IMR-90 (cell line): ENCODE results near the gene ZC3H7B. TPM values are rescaled to one million over a fixed set of nuclear protein-coding genes. Genes with fewer than 3 reads are reported as not detected.

Experiments
- ATAC-seq: fragments of 200-7000 bp; cut with Tn5 transposase; 2 replicates; pipeline ENCODE4 v1.9.1; 2020; ENCODE audit warnings: low read depth, mild to moderate bottlenecking, moderate library complexity
- BruUV-seq: library from RNA; stranded (reverse); fragments of 400-500 nt; replicated peaks from 2 replicates; lab custom pipeline; 2021; lab: Mats Ljungman, UMichigan
- CTCF ChIA-PET: fragments of 300-600 bp; formaldehyde crosslinking; extraction: SDS; loops from one replicate; lab custom pipeline; 2021; ENCODE audit warnings: antibody characterized with exemption; lab: Yijun Ruan, JAX
- POLR2A ChIA-PET: fragments of 300-600 bp; sonication (Branson Sonifier 250); formaldehyde crosslinking; loops from one replicate; lab custom pipeline; 2022; ENCODE audit warnings: antibody characterized with exemption; ENCODE audit not compliant: unreplicated experiment; lab: Charles Lee
- DNase-seq: peaks from one replicate; pipeline ENCODE4 v3.0.0; 2013
- H2AFZ ChIP-seq: replicated peaks from 2 replicates; pipeline ENCODE3; 2013; ENCODE audit warnings: low read length, mild to moderate bottlenecking; ENCODE audit not compliant: poor library complexity
- H2AK5ac ChIP-seq: 2 replicates; pipeline ENCODE4 v1.6.1; 2013; ENCODE audit warnings: low read depth, low read length, inconsistent platforms
- H2AK9ac ChIP-seq: replicated peaks from 2 replicates; pipeline ENCODE3; 2013; ENCODE audit warnings: mild to moderate bottlenecking, low read depth, low read length, moderate library complexity; ENCODE audit not compliant: poor library complexity
- H2BK120ac ChIP-seq: 2 replicates; pipeline ENCODE4 v1.6.1; 2013; ENCODE audit warnings: low read depth, low read length, inconsistent platforms
- H2BK15ac ChIP-seq: 3 replicates; pipeline ENCODE4 v1.6.1; 2013; ENCODE audit warnings: low read depth, low read length, inconsistent platforms
- H2BK20ac ChIP-seq: 2 replicates; pipeline ENCODE4 v1.6.1; 2013; ENCODE audit warnings: low read depth, mild to moderate bottlenecking, inconsistent platforms, low read length, moderate library complexity
- H2BK5ac ChIP-seq: 2 replicates; pipeline ENCODE4 v1.6.1; 2013; ENCODE audit warnings: mild to moderate bottlenecking, low read depth, low read length, inconsistent platforms; ENCODE audit not compliant: poor library complexity, severe bottlenecking
- H3K14ac ChIP-seq: replicated peaks from 2 replicates; pipeline ENCODE4 v1.6.1; 2013; ENCODE audit warnings: low read depth, low read length, inconsistent platforms
- H3K18ac ChIP-seq: 2 replicates; pipeline ENCODE4 v1.6.1; 2013; ENCODE audit warnings: low read depth, low read length, control low read depth
- H3K23ac ChIP-seq: 2 replicates; pipeline ENCODE4 v1.6.1; 2013; ENCODE audit warnings: low read depth, low read length, inconsistent platforms
- H3K27ac ChIP-seq: 2 replicates; pipeline ENCODE4 v1.5.1; 2013; ENCODE audit warnings: mild to moderate bottlenecking, control low read depth, low read length; ENCODE audit not compliant: insufficient read depth
- H3K27me3 ChIP-seq: 2 replicates; pipeline ENCODE4 v1.6.1; 2013; ENCODE audit warnings: low read length; ENCODE audit not compliant: control insufficient read depth, insufficient read depth
- H3K36me3 ChIP-seq: 2 replicates; pipeline ENCODE4 v1.6.1; 2013; ENCODE audit warnings: low read length, mixed read lengths; ENCODE audit not compliant: control insufficient read depth, insufficient read depth
- H3K4ac ChIP-seq: 2 replicates; pipeline ENCODE4 v1.6.1; 2013; ENCODE audit warnings: low read depth, low read length, inconsistent platforms
- H3K4me1 ChIP-seq: 2 replicates; pipeline ENCODE4 v1.6.1; 2013; ENCODE audit warnings: low read length, mixed read lengths; ENCODE audit not compliant: control insufficient read depth, insufficient read depth
- H3K4me2 ChIP-seq: 2 replicates; pipeline ENCODE4 v1.6.1; 2013; ENCODE audit warnings: low read depth, mild to moderate bottlenecking, control low read depth, low read length, moderate library complexity
- H3K4me3 ChIP-seq: 2 replicates; pipeline ENCODE4 v1.5.1; 2013; ENCODE audit warnings: low read depth, mild to moderate bottlenecking, control low read depth, low read length, moderate library complexity; ENCODE audit not compliant: insufficient read depth
- H3K56ac ChIP-seq: 2 replicates; pipeline ENCODE4 v1.6.1; 2013; ENCODE audit warnings: low read length, inconsistent platforms; ENCODE audit not compliant: insufficient read depth; ENCODE audit errors: extremely low read depth
- H3K79me1 ChIP-seq, 2 experiments: 2 replicates each; pipeline ENCODE4 v1.6.1; 2013; ENCODE audit warnings: low read length in 2 of 2, inconsistent platforms in 1 of 2, low read depth in 1 of 2
- H3K9ac ChIP-seq: 2 replicates; pipeline ENCODE4 v1.6.1; 2013; ENCODE audit warnings: low read depth, low read length, control low read depth
- H3K9me1 ChIP-seq: 2 replicates; pipeline ENCODE4 v1.6.1; 2013; ENCODE audit warnings: low read length, inconsistent platforms; ENCODE audit not compliant: insufficient read depth
- H3K9me3 ChIP-seq: 2 replicates; pipeline ENCODE4 v1.6.1; 2013; ENCODE audit warnings: low read length; ENCODE audit not compliant: control insufficient read depth, insufficient read depth
- H4K20me1 ChIP-seq: 2 replicates; pipeline ENCODE4 v1.6.1; 2013; ENCODE audit warnings: low read length, inconsistent platforms; ENCODE audit not compliant: insufficient read depth
- H4K5ac ChIP-seq: 2 replicates; pipeline ENCODE4 v1.6.1; 2013; ENCODE audit warnings: mild to moderate bottlenecking, low read depth, low read length, control low read depth
- H4K8ac ChIP-seq, 2 experiments: 2 replicates each; pipeline ENCODE4 v1.6.1; 2013; ENCODE audit warnings: low read depth in 2 of 2, low read length in 2 of 2, control low read depth in 1 of 2, inconsistent platforms in 1 of 2
- H4K91ac ChIP-seq: 2 replicates; pipeline ENCODE4 v1.6.1; 2013; ENCODE audit warnings: low read depth, low read length, inconsistent platforms; ENCODE audit not compliant: insufficient read depth
- BHLHE40 ChIP-seq: fragments of 150-350 bp; IDR thresholded peaks from 2 replicates; pipeline ENCODE4 v1.6.1; 2016; ENCODE audit warnings: mild to moderate bottlenecking, low read depth, low read length
- CEBPB ChIP-seq: IDR thresholded peaks from 2 replicates; pipeline ENCODE4 v1.6.1; 2012; ENCODE audit warnings: low read depth, low read length, improper control_type of control experiment
- CHD1 ChIP-seq: IDR thresholded peaks from 2 replicates; pipeline ENCODE4 v1.6.1; 2012; ENCODE audit warnings: low read depth, low read length, improper control_type of control experiment
- ELK1 ChIP-seq: fragments of 150-350 bp; IDR thresholded peaks from 2 replicates; pipeline ENCODE4 v1.6.1; 2016; ENCODE audit warnings: low read depth, mild to moderate bottlenecking, low read length, moderate library complexity, borderline replicate concordance
- FOS ChIP-seq: fragments of 150-350 bp; IDR thresholded peaks from 2 replicates; pipeline ENCODE4 v1.6.1; 2016; ENCODE audit warnings: low read depth, low read length
- MAFK ChIP-seq: IDR thresholded peaks from 2 replicates; pipeline ENCODE4 v1.6.1; 2012; ENCODE audit warnings: low read depth, low read length, improper control_type of control experiment
- MAZ ChIP-seq: IDR thresholded peaks from 2 replicates; pipeline ENCODE4 v1.6.1; 2012; ENCODE audit warnings: low read depth, mild to moderate bottlenecking, low read length, improper control_type of control experiment, moderate library complexity, borderline replicate concordance
- MXI1 ChIP-seq: IDR thresholded peaks from 2 replicates; pipeline ENCODE4 v1.6.1; 2012; ENCODE audit warnings: low read depth, mild to moderate bottlenecking, low read length, moderate library complexity, borderline replicate concordance
- NFE2L2 ChIP-seq: fragments of 150-350 bp; IDR thresholded peaks from 2 replicates; pipeline ENCODE4 v1.6.1; 2016; ENCODE audit warnings: low read depth, mild to moderate bottlenecking, low read length
- POLR2A ChIP-seq: IDR thresholded peaks from 2 replicates; pipeline ENCODE4 v1.6.1; 2012; ENCODE audit warnings: mild to moderate bottlenecking, low read depth, low read length
- RAD21 ChIP-seq: IDR thresholded peaks from 2 replicates; pipeline ENCODE4 v1.6.1; 2012; ENCODE audit warnings: low read length, improper control_type of control experiment
- RCOR1 ChIP-seq: IDR thresholded peaks from 2 replicates; pipeline ENCODE4 v1.6.1; 2012; ENCODE audit warnings: mild to moderate bottlenecking, low read length, improper control_type of control experiment; ENCODE audit not compliant: insufficient replicate concordance
- RFX5 ChIP-seq: IDR thresholded peaks from 2 replicates; pipeline ENCODE4 v1.8.0; 2012; ENCODE audit warnings: low read depth, mild to moderate bottlenecking, low read length, moderate library complexity
- SMC3 ChIP-seq: fragments of 150-350 bp; IDR thresholded peaks from 2 replicates; pipeline ENCODE4 v1.6.1; 2016; ENCODE audit warnings: low read depth, mild to moderate bottlenecking, antibody characterized with exemption, low read length, moderate library complexity
- USF2 ChIP-seq: fragments of 150-350 bp; IDR thresholded peaks from 2 replicates; pipeline ENCODE4 v1.6.1; 2017; ENCODE audit warnings: mild to moderate bottlenecking, antibody characterized with exemption, low read length, low read depth
- WGBS, 2 experiments: methylation state at CpG; one replicate each; pipeline versions ENCODE4 v1.1.5 to v1.1.7; 2013; ENCODE audit warnings: missing lambda C conversion rate in 2 of 2; ENCODE audit not compliant: insufficient read length in 1 of 2; ENCODE audit errors: extremely low coverage in 2 of 2; 5-methylcytosine and 5-hydroxymethylcytosine counted together
- dilution Hi-C: fragments of 300-500 bp; cut with HindIII; formaldehyde crosslinking; loops from one replicate; pipeline ENCODE4 v1.14.3; 2018; ENCODE audit warnings: low sequenced_read_pairs; ENCODE audit not compliant: unreplicated experiment
- in situ Hi-C: fragments of 300-500 bp; cut with MboI; formaldehyde crosslinking; loops from 3 replicates; pipeline ENCODE4 v1.14.3; 2019; ENCODE audit warnings: low sequenced_read_pairs, inconsistent platforms, mixed read lengths
- intact Hi-C: fragments of 100-400 bp; cut with micrococcal nuclease; formaldehyde crosslinking; loops from 2 replicates; pipeline ENCODE4 v1.10.0; 2022
- polyA plus RNA-seq, 3 experiments: library from polyadenylated mRNA; depleted of rRNA; stranded (reverse); fragments of >200 nt; gene quantifications; 2 replicates each; pipeline ENCODE4 v1.2.3, GENCODE V29; 2012; ENCODE audit warnings: low replicate concordance in 1 of 3
- total RNA-seq: library from RNA; depleted of rRNA; stranded (reverse); fragments of >200 nt; gene quantifications from 2 replicates; pipeline ENCODE4 v1.2.3, GENCODE V29; 2012
- TF ChIP-seq, protein P1 (sequence below): conservative IDR thresholded peaks from 2 replicates; pipeline ENCODE4 v1.5.1; 2012; ENCODE audit warnings: mild to moderate bottlenecking, low read depth, low read length, improper control_type of control experiment

Gene ZC3H7B
- total and polyA plus RNA-seq, 2 of the 4 experiments (the other 2 are of a cell fraction), result 37.6 to 72.3 TPM

DNA sequence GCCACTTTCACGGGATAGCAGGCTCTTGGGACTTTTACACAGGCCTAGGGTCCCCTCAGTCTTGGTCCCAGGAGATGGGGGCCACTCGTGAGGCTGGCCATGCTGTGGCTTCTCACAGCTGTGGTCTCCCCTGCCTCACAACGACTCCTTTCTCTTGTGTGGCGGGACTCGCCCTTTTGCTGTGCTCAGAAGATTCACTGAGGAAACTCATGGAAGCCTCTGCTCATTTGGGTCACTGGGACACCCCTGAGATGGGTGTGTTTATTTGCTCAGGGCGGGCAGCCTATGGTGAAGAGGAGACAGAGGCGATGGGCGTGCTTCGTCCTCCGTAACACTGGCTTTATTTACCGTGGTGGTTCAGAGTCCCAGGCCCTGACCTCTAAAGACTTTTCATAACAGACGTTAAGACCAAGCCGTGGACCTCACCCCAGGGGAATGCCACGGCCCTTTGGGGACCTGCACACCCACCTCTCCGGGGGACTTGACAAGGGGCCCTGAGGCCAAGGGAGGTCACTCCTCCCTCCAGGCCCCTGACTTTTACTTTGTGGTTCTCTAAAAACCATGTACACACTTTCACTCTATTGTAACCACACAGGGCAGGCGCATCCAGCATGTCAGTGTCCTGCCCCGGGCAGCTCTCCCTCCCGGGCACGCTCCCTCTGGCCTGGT is 96.0 kb downstream of the ZC3H7B start:
- Histone ChIP-seq H2AFZ (no peak overlapping the region), H2BK120ac (no peak overlapping the region), H3K27ac (no peak overlapping the region), H2BK20ac (no peak overlapping the region), H3K9me3 (no peaks in the 10 kb centered on the region), H3K4me2 (no peak overlapping the region), H3K4me3 (no peak overlapping the region), H2BK5ac (no peak overlapping the region), H2AK9ac (no peak overlapping the region), H3K36me3 (peaks cover 39% of the 10 kb centered on the region), H3K56ac (no peak overlapping the region), H3K14ac (no peak overlapping the region), H2AK5ac (no peak overlapping the region), H3K79me1 (no peaks in the 10 kb centered on the region), H3K4ac (no peak overlapping the region), H3K9ac (no peak overlapping the region), H2BK15ac (no peak overlapping the region), H4K20me1 (no peaks in the 10 kb centered on the region; the same call in 1 of the 2 replicates), H3K4me1 (peaks cover 6% of the 10 kb centered on the region), H4K91ac (no peak overlapping the region), H4K8ac (no peak overlapping the region), H3K27me3 (no peaks in the 10 kb centered on the region), H4K5ac (no peak overlapping the region), H3K9me1 (peaks cover 6% of the 10 kb centered on the region), H3K18ac (no peak overlapping the region), H3K23ac (no peak overlapping the region)
- WGBS, 2 experiments, result 63% methylated on average over 2 of the region's 19 CpGs; no CpG with 5 or more reads in 1 of the 2 experiments
- ATAC-seq, result no peak
- BruUV-seq, result no TSS peak
- CTCF ChIA-PET, result no interaction called here
- in situ Hi-C loops (no loop called here), dilution Hi-C loops (no loop called here), intact Hi-C loops (no loop called here)
- no peak for DNase-seq
- no peak for TF ChIP-seq RCOR1
- TF ChIP-seq SMC3, result no peak
- TF ChIP-seq, protein P1, sequence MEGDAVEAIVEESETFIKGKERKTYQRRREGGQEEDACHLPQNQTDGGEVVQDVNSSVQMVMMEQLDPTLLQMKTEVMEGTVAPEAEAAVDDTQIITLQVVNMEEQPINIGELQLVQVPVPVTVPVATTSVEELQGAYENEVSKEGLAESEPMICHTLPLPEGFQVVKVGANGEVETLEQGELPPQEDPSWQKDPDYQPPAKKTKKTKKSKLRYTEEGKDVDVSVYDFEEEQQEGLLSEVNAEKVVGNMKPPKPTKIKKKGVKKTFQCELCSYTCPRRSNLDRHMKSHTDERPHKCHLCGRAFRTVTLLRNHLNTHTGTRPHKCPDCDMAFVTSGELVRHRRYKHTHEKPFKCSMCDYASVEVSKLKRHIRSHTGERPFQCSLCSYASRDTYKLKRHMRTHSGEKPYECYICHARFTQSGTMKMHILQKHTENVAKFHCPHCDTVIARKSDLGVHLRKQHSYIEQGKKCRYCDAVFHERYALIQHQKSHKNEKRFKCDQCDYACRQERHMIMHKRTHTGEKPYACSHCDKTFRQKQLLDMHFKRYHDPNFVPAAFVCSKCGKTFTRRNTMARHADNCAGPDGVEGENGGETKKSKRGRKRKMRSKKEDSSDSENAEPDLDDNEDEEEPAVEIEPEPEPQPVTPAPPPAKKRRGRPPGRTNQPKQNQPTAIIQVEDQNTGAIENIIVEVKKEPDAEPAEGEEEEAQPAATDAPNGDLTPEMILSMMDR, result no peak
- no peak for TF ChIP-seq NFE2L2
- no peak for TF ChIP-seq USF2
- TF ChIP-seq ELK1, result no peak
- no peak for TF ChIP-seq BHLHE40
- TF ChIP-seq CHD1, result no peak
- no peak for TF ChIP-seq MXI1
- TF ChIP-seq MAZ, result no peak
- TF ChIP-seq FOS, result no peak
- TF ChIP-seq RAD21, result no peak
- no peak for TF ChIP-seq RFX5
- TF ChIP-seq MAFK, result no peak
- TF ChIP-seq POLR2A, result no peak
- no peak for TF ChIP-seq CEBPB
- POLR2A ChIA-PET, result no interaction called here
